Measurements from ENCODE around the gene WBP1L. TPM values are rescaled to one million over a fixed set of nuclear protein-coding genes. Genes with fewer than 3 reads are reported as not detected.
"Not testable (repeated sequence)": the region's sequence is repeated elsewhere in the genome, so short reads cannot be mapped to it uniquely, and the experiment has no call there.

WBP1L gene
- total RNA-seq, 2 donors from 2014 or later, result 32.3 to 42.7 TPM

GRCh38 chr10:102850025-102850518 is 106.3 kb downstream of the WBP1L start:
- H3K27ac ChIP-seq, result no peak overlapping the region
- intact Hi-C loops (cut with DNase I), result no loop called here
- H3K9me3 ChIP-seq, result no peaks in the 10 kb centered on the region
- H3K4me1 ChIP-seq, result no peaks in the 10 kb centered on the region
- H3K4me3 ChIP-seq, result no peak overlapping the region
- no peak for TF ChIP-seq CTCF (IDR thresholded peaks at IDR 0.05)
- no peaks in the 10 kb centered on the region for H3K36me3 ChIP-seq
- H3K27me3 ChIP-seq, result no peaks in the 10 kb centered on the region
- no peak overlapping the region for H3K9ac ChIP-seq (ENCODE audit: low read depth in 2 of 2, low read length in 2 of 2)
- no peak for DNase-seq

GRCh38 chr10:102853237-102853636 is 109.5 kb downstream of the WBP1L start:
- H3K27me3 ChIP-seq; H3K9ac ChIP-seq (ENCODE audit: low read depth in 2 of 2, low read length in 2 of 2); intact Hi-C loops (cut with DNase I); H3K27ac ChIP-seq; DNase-seq; H3K36me3 ChIP-seq; H3K4me1 ChIP-seq; H3K9me3 ChIP-seq; H3K4me3 ChIP-seq: not testable (repeated sequence)

- H3K27ac ChIP-seq; DNase-seq; H3K4me1 ChIP-seq; H3K36me3 ChIP-seq; H3K9me3 ChIP-seq; H3K4me3 ChIP-seq; intact Hi-C loops (cut with DNase I); H3K9ac ChIP-seq (ENCODE audit: low read depth in 2 of 2, low read length in 2 of 2); H3K27me3 ChIP-seq: not testable (repeated sequence)
Measured at GRCh38 chr10:102855731-102856436, 112.1 kb downstream of the WBP1L start.

- no peaks in the 10 kb centered on the region for H3K4me1 ChIP-seq
Measured at GRCh38 chr10:102856758-102857424, 113.1 kb downstream of the WBP1L start.

GRCh38 chr10:102859911-102860310 is 116.2 kb downstream of the WBP1L start:
- Histone ChIP-seq H3K9ac (ENCODE audit: low read depth in 2 of 2, low read length in 2 of 2) (no peak overlapping the region), H3K27me3 (no peaks in the 10 kb centered on the region), H3K27ac (no peak overlapping the region), H3K36me3 (no peaks in the 10 kb centered on the region), H3K4me3 (no peak overlapping the region), H3K4me1 (no peaks in the 10 kb centered on the region), H3K9me3 (no peaks in the 10 kb centered on the region)
- TF ChIP-seq CTCF (IDR thresholded peaks at IDR 0.05), result no peak
- intact Hi-C loops (cut with DNase I), result no loop called here
- no peak for DNase-seq

More at GRCh38 chr10:102856758-102857424, 113.1 kb downstream of the WBP1L start:
- intact Hi-C loops (cut with DNase I), result no loop called here
- Histone ChIP-seq H3K27me3 (no peaks in the 10 kb centered on the region), H3K36me3 (no peaks in the 10 kb centered on the region), H3K4me3 (no peak overlapping the region), H3K27ac (no peak overlapping the region), H3K9me3 (no peaks in the 10 kb centered on the region), H3K9ac (ENCODE audit: low read depth in 2 of 2, low read length in 2 of 2) (no peak overlapping the region)
- no peak for TF ChIP-seq CTCF (IDR thresholded peaks at IDR 0.05)
- DNase-seq, result no peak

GRCh38 chr10:102863660-102864059 is 119.9 kb downstream of the WBP1L start:
- no peak overlapping the region for H3K27ac ChIP-seq
- no peaks in the 10 kb centered on the region for H3K36me3 ChIP-seq
- no peak overlapping the region for H3K9ac ChIP-seq (ENCODE audit: low read depth in 2 of 2, low read length in 2 of 2)
- H3K4me1 ChIP-seq, result no peaks in the 10 kb centered on the region
- H3K27me3 ChIP-seq, result no peaks in the 10 kb centered on the region
- TF ChIP-seq CTCF (IDR thresholded peaks at IDR 0.05), result no peak
- DNase-seq, result no peak
- no peak overlapping the region for H3K4me3 ChIP-seq
- H3K9me3 ChIP-seq, result no peaks in the 10 kb centered on the region
- intact Hi-C loops (cut with DNase I), result no loop called here
